PFSK-1 (cell line): ENCODE measurements around the gene OR6C70.

ENCODE experiments used
- POLR2AphosphoS5 ChIP-seq: IDR thresholded peaks from 2 replicates; pipeline ENCODE4 v1.6.1; 2012; ENCODE audit warnings: low read depth, mild to moderate bottlenecking, control low read depth, low read length, moderate library complexity
- SIN3A ChIP-seq: IDR thresholded peaks from 2 replicates; pipeline ENCODE4 v1.6.1; 2012; ENCODE audit warnings: mild to moderate bottlenecking, low read length, moderate library complexity, borderline replicate concordance; ENCODE audit not compliant: insufficient read depth
- TAF1 ChIP-seq: IDR thresholded peaks from 2 replicates; pipeline ENCODE4 v1.6.1; 2012; ENCODE audit warnings: low read length, control low read depth, borderline replicate concordance; ENCODE audit not compliant: insufficient read depth
- TF ChIP-seq, protein P1 (sequence below), 2 experiments: IDR thresholded peaks; 2 replicates each; pipeline versions ENCODE4 v1.6.1 to v1.8.0; 2011 to 2012; ENCODE audit warnings: low read depth in 2 of 2, low read length in 2 of 2, control low read depth in 1 of 2, inconsistent platforms in 1 of 2, mild to moderate bottlenecking in 1 of 2, moderate library complexity in 1 of 2; ENCODE audit not compliant: insufficient read depth in 1 of 2

DNA sequence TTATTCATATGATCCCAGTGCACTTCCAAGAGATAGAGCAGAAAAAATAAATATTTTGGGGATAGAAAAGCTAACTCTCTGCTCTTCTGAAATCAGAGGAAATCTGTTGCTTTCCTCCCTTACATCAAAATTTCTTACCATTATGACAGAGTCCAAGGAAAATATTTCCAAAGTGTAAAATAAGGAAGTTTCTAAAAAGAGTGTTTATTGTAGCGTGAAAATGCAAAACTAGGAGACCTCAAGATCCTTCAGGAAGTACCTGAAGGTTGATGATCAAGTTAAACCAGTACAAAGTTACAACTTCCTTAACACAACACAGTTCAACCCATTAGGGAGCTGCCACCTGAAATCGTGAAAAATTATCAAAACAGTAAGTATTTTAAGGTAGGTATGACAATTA lies 26.2 kb downstream of the OR6C70 start, which contains the start of gene OR6C2:
- TF ChIP-seq POLR2AphosphoS5: no peak
- TF ChIP-seq SIN3A: no peak
- TF ChIP-seq, protein P1, sequence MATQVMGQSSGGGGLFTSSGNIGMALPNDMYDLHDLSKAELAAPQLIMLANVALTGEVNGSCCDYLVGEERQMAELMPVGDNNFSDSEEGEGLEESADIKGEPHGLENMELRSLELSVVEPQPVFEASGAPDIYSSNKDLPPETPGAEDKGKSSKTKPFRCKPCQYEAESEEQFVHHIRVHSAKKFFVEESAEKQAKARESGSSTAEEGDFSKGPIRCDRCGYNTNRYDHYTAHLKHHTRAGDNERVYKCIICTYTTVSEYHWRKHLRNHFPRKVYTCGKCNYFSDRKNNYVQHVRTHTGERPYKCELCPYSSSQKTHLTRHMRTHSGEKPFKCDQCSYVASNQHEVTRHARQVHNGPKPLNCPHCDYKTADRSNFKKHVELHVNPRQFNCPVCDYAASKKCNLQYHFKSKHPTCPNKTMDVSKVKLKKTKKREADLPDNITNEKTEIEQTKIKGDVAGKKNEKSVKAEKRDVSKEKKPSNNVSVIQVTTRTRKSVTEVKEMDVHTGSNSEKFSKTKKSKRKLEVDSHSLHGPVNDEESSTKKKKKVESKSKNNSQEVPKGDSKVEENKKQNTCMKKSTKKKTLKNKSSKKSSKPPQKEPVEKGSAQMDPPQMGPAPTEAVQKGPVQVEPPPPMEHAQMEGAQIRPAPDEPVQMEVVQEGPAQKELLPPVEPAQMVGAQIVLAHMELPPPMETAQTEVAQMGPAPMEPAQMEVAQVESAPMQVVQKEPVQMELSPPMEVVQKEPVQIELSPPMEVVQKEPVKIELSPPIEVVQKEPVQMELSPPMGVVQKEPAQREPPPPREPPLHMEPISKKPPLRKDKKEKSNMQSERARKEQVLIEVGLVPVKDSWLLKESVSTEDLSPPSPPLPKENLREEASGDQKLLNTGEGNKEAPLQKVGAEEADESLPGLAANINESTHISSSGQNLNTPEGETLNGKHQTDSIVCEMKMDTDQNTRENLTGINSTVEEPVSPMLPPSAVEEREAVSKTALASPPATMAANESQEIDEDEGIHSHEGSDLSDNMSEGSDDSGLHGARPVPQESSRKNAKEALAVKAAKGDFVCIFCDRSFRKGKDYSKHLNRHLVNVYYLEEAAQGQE (IDR thresholded peaks at IDR 0.05; ENCODE audit: insufficient read depth in 1 of 2, low read depth in 2 of 2, low read length in 2 of 2): no peak
- no peak for TF ChIP-seq TAF1
